HG02623 (cell line): ENCODE results near the gene ADGRG1.

Source experiments
- ATAC-seq: cut with Tn5 transposase; IDR thresholded peaks from one replicate; pipeline ENCODE4 v1.9.1; 2021; ENCODE audit warnings: moderate library complexity; ENCODE audit not compliant: unreplicated experiment

ADGRG1 gene

DNA sequence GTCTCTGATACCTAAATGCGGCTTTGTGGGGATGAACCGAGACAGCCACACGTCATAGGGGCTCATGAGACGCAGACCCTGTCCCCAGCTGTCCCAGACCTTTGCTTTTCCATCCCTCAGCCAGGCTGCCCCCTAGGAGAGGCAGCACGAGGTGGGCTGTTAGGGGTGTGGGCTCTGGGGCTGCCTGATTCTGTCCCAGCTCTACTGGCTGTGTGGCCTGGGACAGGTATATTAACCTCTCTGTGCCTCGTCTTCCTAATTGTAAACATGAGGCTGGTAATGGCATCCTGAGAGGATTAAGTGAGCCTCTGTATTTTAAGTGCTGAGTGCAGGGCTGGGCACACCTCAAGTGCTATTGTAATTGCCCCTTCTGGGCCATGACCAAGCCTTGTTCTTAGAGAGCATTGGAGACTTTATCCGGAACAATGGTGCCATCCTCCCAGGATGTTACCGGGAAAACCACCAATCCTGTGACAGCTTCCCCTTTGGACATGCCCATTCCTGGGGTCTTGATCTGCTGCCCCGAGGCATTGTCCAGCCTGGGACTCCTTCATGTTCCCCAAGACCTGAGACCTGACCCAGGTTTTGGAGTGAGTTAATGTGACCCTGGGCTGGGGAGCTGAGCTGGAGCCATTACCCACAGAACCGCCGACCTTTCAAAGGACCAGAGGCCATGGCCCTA, 5.1 kb downstream of the ADGRG1 start:
- no peak for ATAC-seq

DNA sequence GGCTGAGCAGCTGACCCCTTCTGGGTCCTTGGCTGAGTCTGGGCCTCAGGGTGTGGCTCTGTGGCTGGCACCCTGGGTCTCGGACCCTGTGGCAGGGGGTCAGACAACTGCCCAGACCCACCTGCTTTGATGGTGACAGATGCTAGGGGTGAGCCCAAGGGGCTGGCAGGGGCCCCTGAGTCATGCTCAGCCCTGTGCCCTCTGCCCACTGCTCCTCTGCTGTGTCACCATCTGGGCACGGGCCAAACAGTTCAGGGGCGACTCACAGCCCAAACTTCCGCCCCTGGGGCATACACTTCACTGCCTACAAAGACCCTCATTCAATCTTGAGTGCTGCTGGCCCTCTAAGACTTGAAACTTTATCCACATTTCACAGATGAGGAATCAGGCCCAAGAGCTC, 5.7 kb downstream of the ADGRG1 start:
- ATAC-seq, result no peak

- no peak for ATAC-seq
These were observed 7.1 kb downstream of the ADGRG1 start for GRCh38 chr16:57635266-57636097.

DNA sequence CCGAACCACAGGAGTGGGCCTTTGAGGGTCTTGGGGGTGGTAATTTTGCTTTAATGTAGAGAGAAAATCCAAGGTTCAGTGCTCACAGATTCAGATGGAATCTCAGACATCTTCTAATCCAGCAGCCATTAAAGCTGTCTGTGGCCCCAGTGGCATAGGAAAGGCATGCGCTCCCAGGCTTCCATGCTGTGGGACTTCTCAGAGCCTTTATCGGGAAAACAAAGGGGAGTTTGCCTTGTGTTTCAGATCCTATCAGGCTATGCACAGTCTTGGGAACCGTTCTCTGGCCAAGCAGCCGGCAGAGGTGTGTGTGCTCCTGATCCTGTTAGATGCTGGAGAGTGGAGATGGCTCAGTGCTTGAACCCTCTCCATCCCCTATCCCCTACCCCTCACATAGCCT, 7.8 kb downstream of the ADGRG1 start:
- no peak for ATAC-seq

DNA sequence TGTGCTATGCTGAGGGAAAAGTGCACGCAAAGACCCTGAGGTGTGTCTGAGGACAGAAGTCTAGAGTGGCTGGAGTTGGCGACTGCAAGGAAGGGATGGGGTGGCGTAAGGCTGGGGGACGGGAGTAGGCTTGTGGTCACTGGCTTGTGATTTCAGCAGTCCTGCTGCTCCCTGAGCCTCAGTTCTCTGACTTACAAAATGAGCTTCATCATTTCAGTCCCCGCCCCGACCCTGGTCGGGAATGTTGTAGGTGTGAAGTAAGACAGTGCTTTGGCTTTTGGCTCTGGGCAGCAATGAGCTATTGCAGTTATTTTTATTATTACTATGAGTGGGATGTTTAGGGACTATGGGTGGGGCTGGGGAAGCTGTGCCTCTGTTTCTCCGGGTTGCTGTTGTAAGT, 8.6 kb downstream of the ADGRG1 start:
- ATAC-seq, result no peak

- no peak for ATAC-seq
These were observed 9.0 kb downstream of the ADGRG1 start for GRCh38 chr16:57637424-57637823.

GRCh38 chr16:57637965-57638364, 9.5 kb downstream of the ADGRG1 start:
- no peak for ATAC-seq

DNA sequence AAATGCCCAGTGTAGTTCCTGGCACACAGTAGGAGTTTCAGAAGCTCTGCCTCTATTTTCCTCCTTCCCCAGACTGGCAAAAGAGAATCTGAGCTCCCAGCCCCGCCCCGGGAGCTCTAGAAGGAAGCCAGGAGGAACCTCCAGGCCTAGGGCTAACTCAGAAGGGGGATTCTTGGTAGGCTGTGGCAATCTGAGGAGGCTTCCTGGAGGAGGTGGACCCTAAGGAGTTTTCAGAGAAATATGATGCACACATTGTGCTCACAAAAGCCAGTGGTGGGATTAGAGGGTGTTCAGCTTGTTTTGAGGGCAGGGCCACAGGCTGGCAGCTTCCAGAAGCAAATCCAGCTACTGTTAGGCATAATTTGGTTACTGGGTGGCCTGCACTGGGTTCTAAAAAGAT, 10.0 kb downstream of the ADGRG1 start:
- ATAC-seq, result no peak

GRCh38 chr16:57639172-57639887, 10.9 kb downstream of the ADGRG1 start:
- ATAC-seq, result no peak

DNA sequence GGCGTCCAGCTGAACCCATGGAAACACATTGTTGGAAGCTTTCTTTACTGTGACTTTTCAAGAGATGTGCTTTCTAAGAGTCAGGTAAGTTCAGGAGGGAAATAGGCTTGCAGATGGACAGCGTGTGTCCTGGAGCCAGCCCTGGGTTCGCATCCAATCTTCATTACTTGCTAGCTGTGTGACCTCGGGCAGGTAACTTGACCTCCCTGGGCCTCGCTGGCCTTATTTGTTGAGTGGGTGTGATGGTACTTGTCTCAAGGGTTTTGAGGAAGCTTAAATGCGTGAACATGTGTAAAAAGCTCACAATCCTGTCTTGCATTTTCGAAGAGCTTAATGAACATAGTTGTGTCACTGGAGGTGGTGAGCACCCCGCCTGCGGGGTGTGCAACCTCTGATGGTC, 11.8 kb downstream of the ADGRG1 start:
- ATAC-seq, result no peak

DNA sequence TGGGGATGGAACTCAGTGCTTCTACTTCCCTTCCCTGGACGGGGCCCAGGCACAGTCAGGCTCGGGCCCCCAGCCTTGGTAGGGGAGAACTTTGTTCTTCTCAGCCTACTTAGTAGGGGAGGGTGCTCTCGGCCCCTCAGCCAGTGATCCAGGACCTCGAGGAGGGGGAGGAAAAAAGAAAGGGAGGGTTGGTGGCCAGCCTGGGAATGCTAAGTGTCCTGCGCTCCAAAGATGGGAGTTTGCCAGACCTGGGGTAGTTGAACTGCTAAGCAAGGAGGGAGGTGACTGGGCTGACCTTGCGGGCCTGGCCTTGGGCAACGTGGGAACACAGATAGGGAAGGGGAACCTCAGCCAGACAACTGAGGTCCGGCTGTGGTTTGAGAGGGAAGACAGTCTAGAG, 12.2 kb downstream of the ADGRG1 start:
- ATAC-seq, result no peak

DNA sequence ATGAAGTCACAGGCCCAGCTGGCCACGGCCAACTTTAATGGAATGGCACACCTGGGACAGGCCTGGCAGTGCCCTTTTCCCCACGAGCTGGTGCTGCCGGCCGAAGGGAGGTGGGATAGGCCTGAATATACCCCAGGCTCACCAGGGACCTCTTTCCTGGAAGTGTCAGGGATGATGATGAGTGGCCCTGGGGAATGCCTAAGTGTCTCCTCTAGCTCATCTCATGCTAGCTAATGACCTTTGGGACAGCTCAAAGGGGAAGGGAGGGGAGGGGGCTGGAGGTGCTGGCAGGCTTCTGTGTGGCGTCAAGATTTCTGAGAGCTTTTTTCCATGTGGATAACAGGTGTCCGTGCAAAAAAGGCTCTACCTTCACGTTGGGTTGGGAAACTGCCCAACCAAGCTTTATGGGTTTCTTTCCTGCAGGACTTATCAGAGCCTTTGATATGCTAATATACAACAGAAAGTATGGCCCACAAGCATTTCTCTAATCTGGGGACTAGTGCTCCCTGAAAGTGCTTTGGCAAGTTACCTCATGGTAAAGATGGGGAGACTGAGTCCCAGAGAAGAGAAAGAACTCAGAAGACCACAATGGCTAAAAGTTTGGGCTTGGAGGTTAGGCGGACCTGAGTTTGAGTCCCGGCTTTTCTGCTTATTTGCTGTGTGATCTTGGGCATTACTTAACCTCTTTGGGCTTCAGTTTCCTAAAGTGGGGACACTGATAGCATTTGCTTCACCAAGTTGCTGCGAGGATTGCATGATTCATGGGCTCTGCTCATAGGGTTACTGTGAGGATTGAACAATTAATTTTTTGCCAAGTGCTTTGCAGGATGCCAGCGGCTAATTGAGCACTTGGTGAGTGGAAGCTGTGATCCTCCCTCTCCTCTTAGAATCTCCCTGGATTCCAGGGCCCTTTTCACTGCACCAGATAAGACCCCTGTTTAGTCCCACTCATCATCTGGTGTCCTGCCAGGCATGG, 14.0 kb downstream of the ADGRG1 start:
- no peak for ATAC-seq

- ATAC-seq, result no peak
These were observed 14.9 kb downstream of the ADGRG1 start for GRCh38 chr16:57643147-57643874.

GRCh38 chr16:57643910-57644309, 15.5 kb downstream of the ADGRG1 start:
- ATAC-seq, result no peak

GRCh38 chr16:57644383-57645014, 16.1 kb downstream of the ADGRG1 start:
- no peak for ATAC-seq

GRCh38 chr16:57645169-57645568, 16.7 kb downstream of the ADGRG1 start:
- no peak for ATAC-seq

GRCh38 chr16:57645691-57646387, 17.4 kb downstream of the ADGRG1 start:
- ATAC-seq, result no peak

GRCh38 chr16:57646388-57647039, 18.1 kb downstream of the ADGRG1 start:
- no peak for ATAC-seq
